K562 (cell line): ENCODE measurements around the gene EML3. TPM values are rescaled to one million over a fixed set of nuclear protein-coding genes. Genes with fewer than 3 reads are reported as not detected.

Experiments used
- BMI1 ChIP-seq: fragments of 150-350 bp; IDR thresholded peaks from 2 replicates; pipeline ENCODE4 v1.6.1; 2014; ENCODE audit warnings: low read length
- CBFB ChIP-seq: sonication (generic); formaldehyde crosslinking; IDR thresholded peaks from 2 replicates; pipeline ENCODE4 v1.4.0; 2020; ENCODE audit warnings: mild to moderate bottlenecking, missing genetic modification reagents
- CHD2 ChIP-seq: IDR thresholded peaks from 2 replicates; pipeline ENCODE4 v1.6.1; 2011; ENCODE audit warnings: low read depth, low read length
- CXXC5 ChIP-seq: fragments of 250-450 bp; sonication (Bioruptor Pico); IDR thresholded peaks from 2 replicates; pipeline ENCODE4 v1.8.0; 2022; ENCODE audit warnings: inconsistent platforms, mild to moderate bottlenecking, moderate library complexity
- DPF2 ChIP-seq: fragments of 450-650 bp; IDR thresholded peaks from 2 replicates; pipeline ENCODE4 v1.6.1; 2016
- E2F3 ChIP-seq: fragments of 250-450 bp; sonication (Bioruptor Pico); IDR thresholded peaks from 2 replicates; pipeline ENCODE4 v1.4.0; 2020; ENCODE audit warnings: mild to moderate bottlenecking
- EHMT2 ChIP-seq: fragments of 450-650 bp; IDR thresholded peaks from 2 replicates; pipeline ENCODE4 v1.6.1; 2018; ENCODE audit warnings: antibody characterized with exemption
- HDAC8 ChIP-seq: fragments of 450-650 bp; IDR thresholded peaks from 2 replicates; pipeline ENCODE4 v1.6.1; 2016; ENCODE audit warnings: mild to moderate bottlenecking, missing genetic modification characterization, moderate library complexity, missing compliant biosample characterization
- HLTF ChIP-seq: fragments of 450-650 bp; IDR thresholded peaks from 2 replicates; pipeline ENCODE4 v1.6.1; 2016
- KAT7 ChIP-seq: sonication (generic); formaldehyde crosslinking; IDR thresholded peaks from 2 replicates; pipeline ENCODE4 v1.8.0; 2022; ENCODE audit warnings: missing genetic modification reagents, mild to moderate bottlenecking, borderline replicate concordance
- LCOR ChIP-seq: sonication (generic); formaldehyde crosslinking; IDR thresholded peaks from 2 replicates; pipeline ENCODE4 v1.8.0; 2022; ENCODE audit warnings: mild to moderate bottlenecking, missing genetic modification reagents
- NEUROD1 ChIP-seq: fragments of 150-350 bp; IDR thresholded peaks from 2 replicates; pipeline ENCODE4 v1.6.1; 2014; ENCODE audit warnings: borderline replicate concordance, low read length, low read depth; ENCODE audit not compliant: partially characterized antibody
- NFRKB ChIP-seq: fragments of 450-650 bp; IDR thresholded peaks from 2 replicates; pipeline ENCODE4 v1.6.1; 2016; ENCODE audit warnings: low read depth
- NR1H2 ChIP-seq: sonication (generic); formaldehyde crosslinking; IDR thresholded peaks from 2 replicates; pipeline ENCODE4 v1.4.0; 2020; ENCODE audit warnings: mild to moderate bottlenecking, missing genetic modification reagents
- NR2C2 ChIP-seq, 2 experiments: fragments of 200-800 bp in 1 of 2; sonication (Bioruptor generic) in 1 of 2; sonication (generic) in 1 of 2; formaldehyde crosslinking in 1 of 2; IDR thresholded peaks; 2 replicates each; pipeline versions ENCODE4 v1.6.1 to v1.8.0; 2016 to 2022; ENCODE audit warnings: mild to moderate bottlenecking in 1 of 2, missing compliant biosample characterization in 1 of 2, missing genetic modification characterization in 1 of 2, missing genetic modification reagents in 1 of 2
- POLR2A ChIP-seq: fragments of 450-650 bp; conservative IDR thresholded peaks from 2 replicates; pipeline ENCODE4 v1.6.1; 2016
- POLR2B ChIP-seq: fragments of 450-650 bp; IDR thresholded peaks from 2 replicates; pipeline ENCODE4 v1.6.1; 2018; ENCODE audit warnings: low read depth; ENCODE audit not compliant: partially characterized antibody
- PYGO2 ChIP-seq: fragments of 450-650 bp; IDR thresholded peaks from 2 replicates; pipeline ENCODE4 v1.6.1; 2016; ENCODE audit warnings: mild to moderate bottlenecking, missing genetic modification characterization, moderate library complexity, missing compliant biosample characterization
- SMC3 ChIP-seq: conservative IDR thresholded peaks from 2 replicates; pipeline ENCODE4 v1.6.1; 2011; ENCODE audit warnings: low read depth, low read length, improper control_type of control experiment; ENCODE audit not compliant: insufficient read depth
- TBP ChIP-seq: optimal IDR thresholded peaks from 2 replicates; pipeline ENCODE3; 2011; ENCODE audit warnings: low read depth, low read length, improper control_type of control experiment
- ZFP36 ChIP-seq: fragments of 150-350 bp; IDR thresholded peaks from 2 replicates; pipeline ENCODE4 v1.6.1; 2018; ENCODE audit warnings: low read length, low read depth; ENCODE audit not compliant: partially characterized antibody
- ZKSCAN8 ChIP-seq: fragments of 200-800 bp; sonication (Bioruptor generic); IDR thresholded peaks from 2 replicates; pipeline ENCODE4 v1.6.1; 2016; ENCODE audit warnings: missing genetic modification characterization, missing compliant biosample characterization
- ZNF212 ChIP-seq: fragments of 450-650 bp; formaldehyde crosslinking; IDR thresholded peaks from 2 replicates; pipeline ENCODE4 v1.4.0; 2020; ENCODE audit warnings: mild to moderate bottlenecking
- ZNF584 ChIP-seq: fragments of 200-800 bp; sonication (Bioruptor generic); IDR thresholded peaks from 2 replicates; pipeline ENCODE4 v1.6.1; 2016; ENCODE audit warnings: low read depth, mild to moderate bottlenecking, missing genetic modification characterization, missing compliant biosample characterization
- polyA plus RNA-seq, 8 experiments: library from polyadenylated mRNA; depleted of rRNA in 4 of 8; stranded (reverse) in 5 of 8; unstranded in 3 of 8; fragments of >200 nt; fragmentation: Nextera tagmentation in 2 of 8; fragmentation: Illumina TruSeq in 1 of 8; extraction: Ambion mirVana in 2 of 8; extraction: Trizol in 1 of 8; gene quantifications; 2 replicates each; pipeline versions ENCODE4 v1.2.1 to v1.2.3, GENCODE V29; 2011 to 2014; ENCODE audit warnings: inconsistent platforms in 1 of 8, missing spikeins in 1 of 8
- total RNA-seq, 7 experiments: library from RNA; depleted of rRNA in 6 of 7; stranded (reverse); fragments of >200 nt in 6 of 7; fragmentation: Illumina TruSeq in 2 of 7; extraction: Trizol in 2 of 7; gene quantifications; 2 replicates each; pipeline versions ENCODE4 v1.2.1 to v1.2.3, GENCODE V29; 2011 to 2021; ENCODE audit warnings: low replicate concordance in 1 of 7
- TF ChIP-seq, protein P1 (sequence below): fragments of 200-800 bp; sonication (Bioruptor generic); IDR thresholded peaks from 2 replicates; pipeline ENCODE4 v1.6.1; 2017; ENCODE audit warnings: missing genetic modification characterization, missing compliant biosample characterization
- TF ChIP-seq, protein P2 (sequence below): sonication (generic); formaldehyde crosslinking; IDR thresholded peaks from 2 replicates; pipeline ENCODE4 v1.9.0; 2022; ENCODE audit warnings: mild to moderate bottlenecking, missing genetic modification reagents
- TF ChIP-seq, protein P3 (sequence below), 2 experiments: fragments of 450-650 bp in 1 of 2; sonication (generic) in 1 of 2; formaldehyde crosslinking in 1 of 2; IDR thresholded peaks in 1 of 2; conservative IDR thresholded peaks in 1 of 2; 2 replicates each; pipeline versions ENCODE4 v1.6.1 to v1.8.1; 2016 to 2023; ENCODE audit warnings: mild to moderate bottlenecking in 2 of 2, moderate library complexity in 2 of 2, inconsistent platforms in 1 of 2, missing genetic modification reagents in 1 of 2

EML3 gene
- total and polyA plus RNA-seq, 9 of the 15 experiments (the other 6 are each of a cell fraction or from before 2014, with no cell fraction given), result 0.32 to 90.5 (median 26.4) TPM

DNA sequence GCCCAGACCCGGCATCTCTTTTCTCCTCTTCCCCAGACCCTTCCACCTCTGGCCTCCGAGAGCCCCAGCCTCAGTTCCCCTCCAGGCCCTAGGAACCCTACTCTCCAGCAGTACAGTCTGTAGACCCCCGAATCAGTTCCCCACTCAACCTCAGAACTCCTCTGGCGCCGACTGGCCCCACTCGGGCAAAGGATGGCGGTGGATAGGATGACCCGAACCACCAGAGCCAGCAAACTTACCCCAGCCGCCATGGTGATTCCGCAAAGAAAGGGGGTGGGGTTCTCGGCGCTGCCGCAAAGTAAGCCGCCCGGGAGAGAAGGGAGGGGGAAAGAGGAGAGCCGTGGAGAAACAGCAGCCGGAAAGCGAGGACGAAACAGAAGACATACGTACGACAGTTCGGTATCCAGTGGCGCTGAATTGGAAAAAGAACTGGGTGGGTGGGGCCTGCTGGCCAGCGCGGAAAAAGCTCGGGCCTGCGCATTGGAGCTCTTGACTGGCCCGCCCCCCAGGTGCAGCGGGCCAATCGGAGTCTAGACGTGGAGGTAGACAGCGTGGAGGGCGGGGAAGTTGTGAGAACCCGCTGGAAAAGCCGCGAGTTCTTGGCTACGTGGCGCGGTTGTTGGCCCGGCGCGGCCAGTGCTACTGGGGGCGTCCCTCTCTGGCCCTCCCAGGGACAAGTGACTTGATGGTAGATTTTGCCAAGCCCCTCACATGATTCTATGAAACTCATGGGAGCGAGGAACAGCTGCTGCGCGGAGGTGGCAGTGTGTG is 38.8 kb downstream of the EML3 start, which contains the start of gene EEF1G (continued):
- TF ChIP-seq HLTF, result 0 out of 2 replicates have a peak, but pooled peaks have one; percentile 50
- TF ChIP-seq BMI1, result no peak; the same call in 1 of the 2 replicates
- 0 out of 2 replicates have a peak, but pooled peaks have one; percentile 18 for TF ChIP-seq E2F3 (CRISPR knock-in tag)
- peak; percentile 87 for TF ChIP-seq NFRKB
- TF ChIP-seq, protein P1, sequence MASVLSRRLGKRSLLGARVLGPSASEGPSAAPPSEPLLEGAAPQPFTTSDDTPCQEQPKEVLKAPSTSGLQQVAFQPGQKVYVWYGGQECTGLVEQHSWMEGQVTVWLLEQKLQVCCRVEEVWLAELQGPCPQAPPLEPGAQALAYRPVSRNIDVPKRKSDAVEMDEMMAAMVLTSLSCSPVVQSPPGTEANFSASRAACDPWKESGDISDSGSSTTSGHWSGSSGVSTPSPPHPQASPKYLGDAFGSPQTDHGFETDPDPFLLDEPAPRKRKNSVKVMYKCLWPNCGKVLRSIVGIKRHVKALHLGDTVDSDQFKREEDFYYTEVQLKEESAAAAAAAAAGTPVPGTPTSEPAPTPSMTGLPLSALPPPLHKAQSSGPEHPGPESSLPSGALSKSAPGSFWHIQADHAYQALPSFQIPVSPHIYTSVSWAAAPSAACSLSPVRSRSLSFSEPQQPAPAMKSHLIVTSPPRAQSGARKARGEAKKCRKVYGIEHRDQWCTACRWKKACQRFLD (CRISPR knock-in tag), result no peak
- no peak for TF ChIP-seq ZNF584 (CRISPR knock-in tag)
- TF ChIP-seq ZKSCAN8, result peak; percentile 93; the same call in 1 of the 2 replicates
- TF ChIP-seq ZNF212 (CRISPR knock-in tag), result no peak
- no peak for TF ChIP-seq HDAC8 (tag)
- no peak for TF ChIP-seq DPF2
- TF ChIP-seq CHD2, result peak; percentile 92
- no peak; the same call in 1 of the 2 replicates for TF ChIP-seq CBFB (CRISPR knock-in tag)
- no peak for TF ChIP-seq ZFP36
- TF ChIP-seq PYGO2 (tag), result no peak
- peak; percentile 10; the same call in 1 of the 2 replicates for TF ChIP-seq CXXC5 (CRISPR knock-in tag)
- peak; percentile 53; the same call in 1 of the 2 replicates for TF ChIP-seq KAT7 (CRISPR knock-in tag)
- TF ChIP-seq, protein P2, sequence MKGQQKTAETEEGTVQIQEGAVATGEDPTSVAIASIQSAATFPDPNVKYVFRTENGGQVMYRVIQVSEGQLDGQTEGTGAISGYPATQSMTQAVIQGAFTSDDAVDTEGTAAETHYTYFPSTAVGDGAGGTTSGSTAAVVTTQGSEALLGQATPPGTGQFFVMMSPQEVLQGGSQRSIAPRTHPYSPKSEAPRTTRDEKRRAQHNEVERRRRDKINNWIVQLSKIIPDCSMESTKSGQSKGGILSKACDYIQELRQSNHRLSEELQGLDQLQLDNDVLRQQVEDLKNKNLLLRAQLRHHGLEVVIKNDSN (CRISPR knock-in tag), result peak; percentile 51
- peak; percentile 88 for TF ChIP-seq POLR2B
- TF ChIP-seq LCOR (CRISPR knock-in tag), result peak; percentile 48; the same call in 1 of the 2 replicates
- TF ChIP-seq SMC3, result no peak
- peak; percentile 97 for TF ChIP-seq POLR2A
- TF ChIP-seq NEUROD1, result peak; percentile 16
- TF ChIP-seq, protein P3, sequence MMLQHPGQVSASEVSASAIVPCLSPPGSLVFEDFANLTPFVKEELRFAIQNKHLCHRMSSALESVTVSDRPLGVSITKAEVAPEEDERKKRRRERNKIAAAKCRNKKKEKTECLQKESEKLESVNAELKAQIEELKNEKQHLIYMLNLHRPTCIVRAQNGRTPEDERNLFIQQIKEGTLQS (IDR thresholded peaks at IDR 0.05), result no peak
- TF ChIP-seq, protein P3 (CRISPR knock-in tag; conservative IDR thresholded peaks at IDR 0.05), result peak; percentile 64; the same call in 1 of the 2 replicates
- TF ChIP-seq NR2C2 (CRISPR knock-in tag; IDR thresholded peaks at IDR 0.05), result no peak
- TF ChIP-seq NR2C2 (tag; IDR thresholded peaks at IDR 0.05), result no peak
- TF ChIP-seq EHMT2, result no peak
- 0 out of 2 replicates have a peak, but pooled peaks have one; percentile 38 for TF ChIP-seq NR1H2 (CRISPR knock-in tag)
- peak; percentile 97 for TF ChIP-seq TBP
